ENCODE results near the gene LRRC63. TPM values are rescaled to one million over a fixed set of nuclear protein-coding genes. Genes with fewer than 3 reads are reported as not detected.

Gene LRRC63
- total and polyA plus RNA-seq, 9 of the 15 experiments (the other 6 are each of a cell fraction or from before 2014, with no cell fraction given): 0.07 to 0.41 (median 0.24) TPM; not detected in 1

- Histone ChIP-seq H3K36me3 (ENCODE audit: control insufficient read depth, insufficient read depth, low read length) (peaks cover 63% of the 10 kb centered on the region; the same call in 2 of the 3 replicates), H4K20me1 (replicated peaks; ENCODE audit: control insufficient read depth, insufficient read depth, low read length) (peaks cover 8% of the 10 kb centered on the region; the same call in 1 of the 2 replicates), H3K27ac (ENCODE audit: extremely low read depth, low read depth, low read length) (no peak overlapping the region), H3K27me3 (ENCODE audit: control insufficient read depth in 2 of 2, insufficient read depth in 2 of 2, low read length in 2 of 2) (no peaks in the 10 kb centered on the region), H3K4me1 (replicated peaks in 1 of 2; ENCODE audit: control insufficient read depth in 2 of 2, insufficient read depth in 2 of 2, low read length in 2 of 2) (peaks cover 3 to 22% of the 10 kb centered on the region in 2 experiments; a peak in 4 of 5 replicates), H3K4me3 (no peak overlapping the region), H3K79me2 (ENCODE audit: control insufficient read depth, insufficient read depth, low read length) (peaks cover 98% of the 10 kb centered on the region), H3K4me2 (ENCODE audit: insufficient read depth, low read length) (no peak overlapping the region), H3K9me3 (replicated peaks; ENCODE audit: control insufficient read depth, insufficient read depth, low read depth, low read length) (no peaks in the 10 kb centered on the region), H3K9ac (ENCODE audit: insufficient read depth in 1 of 2, low read depth in 2 of 2, low read length in 2 of 2) (no peak overlapping the region), H3K9me1 (ENCODE audit: control insufficient read depth, insufficient read depth, low read length) (no peaks in the 10 kb centered on the region), H2AFZ (ENCODE audit: low read depth, low read length) (no peak overlapping the region)
- BruUV-seq (replicated peaks): no TSS peak
- in situ Hi-C loops (cut with MboI) (no loop called here), intact Hi-C loops (cut with micrococcal nuclease) (no loop called here)
- no peak for DNase-seq (ENCODE audit: extremely low read depth in 1 of 4, low spot score in 3 of 4)
- 97% methylated on average over 7 of the region's 7 CpGs for whole genome bisulfite sequencing (ENCODE audit: insufficient coverage, low coverage, missing lambda C conversion rate)
- FAIRE-seq: no peak
- ATAC-seq: no peak
- ChIA-PET CTCF (ENCODE audit: low intra/inter-chr PET ratio) (no interaction called here), POLR2A (interaction anchor here (0.8 to 2.3 kb wide), 3 partner anchors 9 to 12 kb away, joined by 4 to 8 read pairs (median 5); partner anchors contain the start of gene LCP1)
- TF ChIP-seq NKRF (IDR thresholded peaks at IDR 0.05; ENCODE audit: borderline replicate concordance): no peak
- TF ChIP-seq, protein P1, sequence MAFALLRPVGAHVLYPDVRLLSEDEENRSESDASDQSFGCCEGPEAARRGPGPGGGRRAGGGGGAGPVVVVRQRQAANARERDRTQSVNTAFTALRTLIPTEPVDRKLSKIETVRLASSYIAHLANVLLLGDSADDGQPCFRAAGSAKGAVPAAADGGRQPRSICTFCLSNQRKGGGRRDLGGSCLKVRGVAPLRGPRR (CRISPR knock-in tag; IDR thresholded peaks at IDR 0.05): no peak
- TF ChIP-seq ZNF76 (CRISPR knock-in tag; IDR thresholded peaks at IDR 0.05; ENCODE audit: borderline replicate concordance): no peak
- TF ChIP-seq ESRRA (IDR thresholded peaks at IDR 0.05; ENCODE audit: borderline replicate concordance, low read depth): no peak
- TF ChIP-seq SIX5 (IDR thresholded peaks at IDR 0.05; ENCODE audit: borderline replicate concordance in 1 of 2, insufficient read depth in 1 of 2, low read depth in 1 of 2, low read length in 2 of 2): no peak
- TF ChIP-seq, protein P2, sequence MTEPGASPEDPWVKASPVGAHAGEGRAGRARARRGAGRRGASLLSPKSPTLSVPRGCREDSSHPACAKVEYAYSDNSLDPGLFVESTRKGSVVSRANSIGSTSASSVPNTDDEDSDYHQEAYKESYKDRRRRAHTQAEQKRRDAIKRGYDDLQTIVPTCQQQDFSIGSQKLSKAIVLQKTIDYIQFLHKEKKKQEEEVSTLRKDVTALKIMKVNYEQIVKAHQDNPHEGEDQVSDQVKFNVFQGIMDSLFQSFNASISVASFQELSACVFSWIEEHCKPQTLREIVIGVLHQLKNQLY (CRISPR knock-in tag; conservative IDR thresholded peaks at IDR 0.05): no peak
- no peak for TF ChIP-seq TFAP4 (CRISPR knock-in tag; IDR thresholded peaks at IDR 0.05; ENCODE audit: borderline replicate concordance)
- TF ChIP-seq, protein P3, sequence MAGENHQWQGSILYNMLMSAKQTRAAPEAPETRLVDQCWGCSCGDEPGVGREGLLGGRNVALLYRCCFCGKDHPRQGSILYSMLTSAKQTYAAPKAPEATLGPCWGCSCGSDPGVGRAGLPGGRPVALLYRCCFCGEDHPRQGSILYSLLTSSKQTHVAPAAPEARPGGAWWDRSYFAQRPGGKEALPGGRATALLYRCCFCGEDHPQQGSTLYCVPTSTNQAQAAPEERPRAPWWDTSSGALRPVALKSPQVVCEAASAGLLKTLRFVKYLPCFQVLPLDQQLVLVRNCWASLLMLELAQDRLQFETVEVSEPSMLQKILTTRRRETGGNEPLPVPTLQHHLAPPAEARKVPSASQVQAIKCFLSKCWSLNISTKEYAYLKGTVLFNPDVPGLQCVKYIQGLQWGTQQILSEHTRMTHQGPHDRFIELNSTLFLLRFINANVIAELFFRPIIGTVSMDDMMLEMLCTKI (IDR thresholded peaks at IDR 0.05; ENCODE audit: partially characterized antibody): no peak
- TF ChIP-seq, protein P4, sequence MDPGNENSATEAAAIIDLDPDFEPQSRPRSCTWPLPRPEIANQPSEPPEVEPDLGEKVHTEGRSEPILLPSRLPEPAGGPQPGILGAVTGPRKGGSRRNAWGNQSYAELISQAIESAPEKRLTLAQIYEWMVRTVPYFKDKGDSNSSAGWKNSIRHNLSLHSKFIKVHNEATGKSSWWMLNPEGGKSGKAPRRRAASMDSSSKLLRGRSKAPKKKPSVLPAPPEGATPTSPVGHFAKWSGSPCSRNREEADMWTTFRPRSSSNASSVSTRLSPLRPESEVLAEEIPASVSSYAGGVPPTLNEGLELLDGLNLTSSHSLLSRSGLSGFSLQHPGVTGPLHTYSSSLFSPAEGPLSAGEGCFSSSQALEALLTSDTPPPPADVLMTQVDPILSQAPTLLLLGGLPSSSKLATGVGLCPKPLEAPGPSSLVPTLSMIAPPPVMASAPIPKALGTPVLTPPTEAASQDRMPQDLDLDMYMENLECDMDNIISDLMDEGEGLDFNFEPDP (CRISPR knock-in tag; IDR thresholded peaks at IDR 0.05): no peak
- no peak for TF ChIP-seq ILK (tag; IDR thresholded peaks at IDR 0.05; ENCODE audit: borderline replicate concordance, low read depth)
Observed at GRCh38 chr13:46170268-46170667, 41.5 kb upstream of the LRRC63 start.

All from K562 (cell line).